ENCODE data around the gene VPS13C.

VPS13C gene

GRCh38 chr15:61987824-61988223, 72.4 kb downstream of the VPS13C start:
- DNase-seq (ENCODE audit: insufficient read length, low spot score) (no peak), FAIRE-seq (no peak)
- TF ChIP-seq CTCF (IDR thresholded peaks at IDR 0.05; ENCODE audit: insufficient read depth, missing control alignments) = no peak

GRCh38 chr15:61983081-61983480, 77.2 kb downstream of the VPS13C start:
- FAIRE-seq (no peak), DNase-seq (ENCODE audit: insufficient read length, low spot score) (no peak)
- TF ChIP-seq CTCF (IDR thresholded peaks at IDR 0.05; ENCODE audit: insufficient read depth, missing control alignments) = no peak

GRCh38 chr15:61978225-61978624, 82.0 kb downstream of the VPS13C start:
- DNase-seq (ENCODE audit: insufficient read length, low spot score) = no peak
- no peak for FAIRE-seq
- no peak for TF ChIP-seq CTCF (IDR thresholded peaks at IDR 0.05; ENCODE audit: insufficient read depth, missing control alignments)

GRCh38 chr15:61974759-61975158, 85.5 kb downstream of the VPS13C start:
- DNase-seq (ENCODE audit: insufficient read length, low spot score) = no peak
- no peak for TF ChIP-seq CTCF (IDR thresholded peaks at IDR 0.05; ENCODE audit: insufficient read depth, missing control alignments)
- FAIRE-seq = peak; percentile 95

GRCh38 chr15:61974118-61974517, 86.1 kb downstream of the VPS13C start:
- no peak for TF ChIP-seq CTCF (IDR thresholded peaks at IDR 0.05; ENCODE audit: insufficient read depth, missing control alignments)
- DNase-seq (ENCODE audit: insufficient read length, low spot score) (no peak), FAIRE-seq (peak; percentile 51)

GRCh38 chr15:61951949-61952348, 108.3 kb downstream of the VPS13C start:
- no peak for DNase-seq (ENCODE audit: insufficient read length, low spot score)
- no peak for FAIRE-seq
- no peak for TF ChIP-seq CTCF (IDR thresholded peaks at IDR 0.05; ENCODE audit: insufficient read depth, missing control alignments)

- no peak for TF ChIP-seq CTCF (IDR thresholded peaks at IDR 0.05; ENCODE audit: insufficient read depth, missing control alignments)
- FAIRE-seq = peak; percentile 48
- DNase-seq (ENCODE audit: insufficient read length, low spot score) = no peak
Observed at GRCh38 chr15:61946778-61947177, 113.5 kb downstream of the VPS13C start.
